Putamen (tissue), 1 donor: ENCODE results near the gene CHST1.

Experiments used
- DNase-seq: peaks from one replicate; pipeline ENCODE4 v3.0.0-alpha.2; 2016; ENCODE audit warnings: low spot score

The CHST1 gene

DNA sequence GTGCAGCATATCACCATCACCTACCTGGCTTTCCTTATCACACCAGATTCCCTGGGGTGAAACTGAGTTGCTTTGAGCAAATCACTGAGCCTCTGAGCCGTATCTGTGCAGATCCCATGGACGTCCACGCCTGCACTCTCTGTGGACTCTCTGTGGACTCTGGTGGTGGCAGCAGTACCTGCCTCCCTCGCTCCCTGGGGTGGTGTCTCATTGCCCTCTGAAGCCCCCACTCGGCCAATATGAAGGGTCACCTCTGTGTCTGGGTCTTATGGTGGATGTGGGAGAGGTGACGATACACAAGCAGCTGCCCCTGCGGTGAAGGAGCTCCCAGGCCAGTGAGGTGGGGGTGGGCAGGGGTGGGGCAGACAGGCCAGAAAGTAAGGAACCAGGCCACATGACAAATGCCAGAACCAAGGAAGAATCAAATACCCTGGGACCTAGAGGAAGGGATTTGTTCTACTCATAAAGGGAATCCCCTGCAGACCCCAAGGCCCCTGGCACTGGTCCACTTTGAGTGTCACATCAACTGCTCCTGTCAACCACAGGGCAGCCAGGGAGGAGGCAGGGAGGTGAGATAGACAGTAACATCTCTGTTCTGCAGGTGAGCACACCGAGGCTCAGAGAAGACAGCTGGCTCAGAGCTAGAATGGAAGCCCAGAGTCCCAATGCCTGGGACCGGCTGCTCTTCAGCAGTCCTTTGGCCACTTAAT, 9.2 kb upstream of the CHST1 start:
- DNase-seq, result no peak

GRCh38 chr11:45673441-45673840, 8.0 kb upstream of the CHST1 start:
- no peak for DNase-seq

- DNase-seq, result no peak
Observed at GRCh38 chr11:45672593-45672992, 7.2 kb upstream of the CHST1 start.

DNA sequence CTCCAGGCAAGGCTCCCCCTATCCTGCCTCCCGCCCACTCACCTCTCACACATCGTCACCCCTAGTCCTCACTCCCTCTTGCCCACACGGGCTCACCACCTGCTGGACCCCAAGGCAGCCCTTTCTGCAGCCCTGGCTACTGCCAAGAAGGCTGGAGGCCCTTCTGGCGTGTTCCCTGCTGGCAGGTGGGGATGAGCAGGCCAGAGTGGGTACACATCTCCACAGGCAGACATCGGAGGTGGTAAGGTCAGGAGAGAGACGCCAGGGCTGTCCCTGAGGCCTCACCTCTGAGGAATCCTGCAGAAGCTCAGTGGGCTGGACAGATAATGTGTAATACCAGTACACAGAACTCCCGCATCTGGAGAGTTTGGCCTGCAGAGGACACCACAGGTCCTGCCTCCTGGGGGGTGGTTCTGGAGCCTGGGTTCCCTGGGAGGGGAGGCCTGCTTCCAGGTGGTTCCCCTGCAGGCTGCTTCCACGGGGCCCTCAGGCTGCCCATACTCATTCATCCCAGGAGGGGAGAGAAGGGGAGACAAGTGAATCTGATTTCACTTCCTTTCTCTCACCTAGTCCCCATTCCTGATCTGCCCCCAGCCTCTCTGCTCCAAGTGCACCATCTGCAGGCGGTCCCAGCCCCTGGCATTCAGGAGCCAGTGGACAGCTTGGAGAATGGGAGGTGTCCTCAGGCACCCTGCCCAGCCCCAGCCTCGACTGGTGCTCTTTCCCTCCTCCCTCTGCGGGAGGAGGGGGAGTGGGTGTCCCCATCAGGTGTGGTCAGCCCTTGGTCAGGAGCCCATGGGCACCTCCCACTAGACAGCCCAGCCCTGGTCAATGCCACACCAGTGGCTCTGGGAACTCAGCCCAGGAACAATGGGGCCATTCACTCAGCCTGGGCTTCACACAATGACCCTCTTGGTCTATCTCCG, 6.1 kb upstream of the CHST1 start:
- peak; percentile 84 for DNase-seq

DNA sequence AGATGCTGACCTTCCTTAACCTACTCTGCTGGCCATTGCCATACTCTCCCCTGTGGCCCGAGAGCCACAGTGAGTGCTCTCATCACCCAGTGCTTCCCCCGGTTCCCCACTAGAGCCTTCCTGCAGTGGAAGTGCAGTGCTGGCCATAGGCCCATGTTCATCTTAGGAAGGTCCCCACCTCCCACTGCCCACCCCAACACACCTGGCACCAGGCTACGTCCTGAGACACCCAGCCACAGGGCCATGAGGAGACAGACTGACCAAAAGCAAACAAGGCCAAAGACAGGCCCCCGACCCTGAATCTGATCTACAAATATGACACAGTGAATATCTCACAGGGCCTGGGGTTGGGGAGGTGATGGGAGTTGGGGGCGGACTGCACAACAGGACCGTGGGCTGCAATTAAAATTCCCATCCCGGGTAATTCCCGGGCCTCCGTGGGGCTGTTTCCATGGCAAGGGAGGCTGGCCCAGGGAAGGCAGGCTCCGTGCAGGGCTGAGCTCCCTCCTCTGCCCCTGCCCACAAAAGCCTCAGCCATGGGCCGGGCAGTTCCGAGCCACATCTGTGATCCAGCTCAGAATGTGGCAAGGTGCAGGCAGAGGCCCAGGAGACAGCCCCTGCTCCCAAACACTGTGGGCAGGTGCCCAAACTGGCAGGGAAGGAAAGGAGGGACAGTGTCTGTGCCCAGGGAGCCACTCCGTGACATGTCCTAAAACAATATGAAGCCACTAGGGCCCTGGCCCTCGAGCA, 5.1 kb upstream of the CHST1 start:
- no peak for DNase-seq

- no peak for DNase-seq
Observed at GRCh38 chr11:45669956-45670355, 4.5 kb upstream of the CHST1 start.

- DNase-seq, result no peak
Observed at GRCh38 chr11:45669146-45669545, 3.7 kb upstream of the CHST1 start.

DNA sequence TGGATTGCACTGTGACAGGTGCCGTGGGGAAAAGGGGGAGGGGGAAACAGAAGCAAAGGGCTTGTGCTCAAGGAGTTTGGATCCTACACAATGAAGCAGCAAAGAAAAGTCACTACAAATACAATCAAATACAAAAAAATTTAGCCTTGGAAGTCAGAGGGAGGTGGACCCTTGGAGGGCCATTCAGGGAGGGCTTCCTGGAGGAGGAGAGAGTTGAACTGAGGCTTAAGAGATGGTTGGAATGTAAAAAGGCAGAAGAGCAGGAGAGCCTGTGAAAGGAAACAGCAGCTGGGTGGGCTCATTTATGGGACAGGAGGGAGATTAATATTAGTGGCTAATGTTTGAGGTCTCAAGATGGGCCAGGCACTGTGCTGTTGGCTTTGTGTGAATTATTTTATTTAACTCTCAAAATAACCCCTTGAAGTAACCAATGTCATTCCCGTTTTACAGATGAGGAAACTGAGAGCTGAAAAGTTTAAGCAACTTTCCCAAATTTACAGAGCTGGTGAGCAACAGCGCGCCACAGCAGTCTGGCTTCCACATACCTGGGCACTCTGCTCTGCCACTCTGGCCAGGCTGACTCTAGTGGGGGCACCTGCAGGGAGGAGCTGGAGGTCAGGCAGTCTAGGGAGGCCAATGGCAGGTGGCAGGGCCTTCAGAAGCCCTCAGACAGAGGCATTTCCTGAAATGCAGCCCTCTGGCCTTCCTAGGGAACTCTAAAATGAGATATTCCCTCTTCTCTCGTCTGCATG, 2.7 kb upstream of the CHST1 start:
- DNase-seq, result no peak

DNA sequence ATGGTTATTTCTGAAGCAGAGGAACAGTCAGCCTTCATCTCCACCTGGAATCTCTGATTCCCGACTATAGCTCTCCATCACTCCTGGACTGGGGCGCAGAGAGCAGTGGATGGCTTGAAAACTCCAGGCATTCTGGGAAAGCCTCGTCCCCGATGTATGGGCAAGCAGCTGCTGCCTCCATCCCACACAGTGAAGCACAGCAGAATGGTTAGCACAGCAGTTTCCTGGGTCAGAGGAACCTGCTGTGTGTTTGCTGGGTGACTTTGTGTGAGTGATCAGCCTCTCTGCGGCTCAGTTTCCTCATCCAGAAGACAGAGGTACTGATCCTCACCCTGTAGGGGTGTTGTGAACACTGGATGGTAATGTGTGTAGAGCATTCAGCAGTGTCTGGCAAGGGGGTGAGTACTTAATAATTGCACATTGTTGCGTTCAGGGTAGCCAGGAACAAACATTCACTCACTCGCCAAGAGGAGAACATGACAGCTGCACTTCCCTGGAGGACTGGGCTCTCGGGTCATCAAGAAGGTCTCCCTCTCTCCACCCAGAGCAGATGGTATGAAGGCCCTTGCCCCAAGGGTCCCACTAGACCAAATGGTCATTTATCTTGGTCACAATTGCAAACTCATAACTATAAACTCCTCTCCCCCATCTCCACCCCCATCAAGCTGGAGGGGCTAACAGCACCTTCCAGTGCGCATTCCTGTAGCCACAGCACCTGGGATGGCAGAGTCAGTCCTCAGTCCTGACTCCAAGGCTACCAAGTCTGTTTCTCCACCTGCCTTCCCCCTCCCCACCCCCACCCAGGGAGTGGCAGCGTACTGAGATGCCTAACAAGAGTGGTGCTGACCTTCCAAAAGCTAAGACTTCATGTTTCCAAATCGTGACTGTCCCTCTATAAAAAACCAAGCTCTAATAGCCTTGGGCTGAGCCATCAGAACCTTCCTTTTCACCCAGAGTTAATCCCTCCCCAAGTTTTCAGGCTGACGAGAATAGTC, 1.5 kb upstream of the CHST1 start:
- no peak for DNase-seq

DNA sequence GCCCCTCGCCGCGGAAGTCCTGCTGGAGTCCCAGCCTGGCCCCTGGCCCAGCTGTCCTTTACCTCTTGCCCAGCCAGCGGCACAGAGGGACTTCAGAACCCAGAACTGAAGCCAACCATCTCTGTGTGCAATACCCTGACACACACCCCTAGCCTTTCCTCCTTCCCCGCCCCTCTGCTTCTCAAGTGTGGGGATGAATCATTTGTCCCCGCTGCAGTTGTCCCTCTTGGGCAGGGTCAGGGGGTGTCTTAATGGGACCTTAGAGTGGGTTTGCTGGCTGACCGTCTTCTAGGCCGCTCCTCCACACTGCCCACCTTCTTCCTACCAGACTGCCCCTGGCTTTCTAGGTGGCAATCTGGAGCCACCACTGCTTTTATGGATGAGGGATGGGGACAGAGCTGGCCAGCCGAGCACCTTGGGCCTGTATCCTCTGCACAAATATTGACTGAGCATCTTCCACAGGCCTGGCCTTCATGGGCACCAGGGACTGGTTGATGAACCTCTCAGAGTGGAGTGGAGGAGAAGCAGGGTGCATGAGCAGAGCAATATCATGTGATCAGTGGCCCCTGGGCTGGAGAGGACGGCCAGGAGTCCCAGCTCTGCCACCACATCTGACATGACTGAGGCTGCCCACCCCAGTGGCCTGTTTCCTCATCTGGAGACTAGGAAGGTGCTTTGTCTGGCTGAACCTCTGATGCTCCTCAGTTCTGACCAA, 668 bp upstream of the CHST1 start:
- no peak for DNase-seq

GRCh38 chr11:45664376-45665205, 831 bp downstream of the CHST1 start:
- DNase-seq, result no peak

DNA sequence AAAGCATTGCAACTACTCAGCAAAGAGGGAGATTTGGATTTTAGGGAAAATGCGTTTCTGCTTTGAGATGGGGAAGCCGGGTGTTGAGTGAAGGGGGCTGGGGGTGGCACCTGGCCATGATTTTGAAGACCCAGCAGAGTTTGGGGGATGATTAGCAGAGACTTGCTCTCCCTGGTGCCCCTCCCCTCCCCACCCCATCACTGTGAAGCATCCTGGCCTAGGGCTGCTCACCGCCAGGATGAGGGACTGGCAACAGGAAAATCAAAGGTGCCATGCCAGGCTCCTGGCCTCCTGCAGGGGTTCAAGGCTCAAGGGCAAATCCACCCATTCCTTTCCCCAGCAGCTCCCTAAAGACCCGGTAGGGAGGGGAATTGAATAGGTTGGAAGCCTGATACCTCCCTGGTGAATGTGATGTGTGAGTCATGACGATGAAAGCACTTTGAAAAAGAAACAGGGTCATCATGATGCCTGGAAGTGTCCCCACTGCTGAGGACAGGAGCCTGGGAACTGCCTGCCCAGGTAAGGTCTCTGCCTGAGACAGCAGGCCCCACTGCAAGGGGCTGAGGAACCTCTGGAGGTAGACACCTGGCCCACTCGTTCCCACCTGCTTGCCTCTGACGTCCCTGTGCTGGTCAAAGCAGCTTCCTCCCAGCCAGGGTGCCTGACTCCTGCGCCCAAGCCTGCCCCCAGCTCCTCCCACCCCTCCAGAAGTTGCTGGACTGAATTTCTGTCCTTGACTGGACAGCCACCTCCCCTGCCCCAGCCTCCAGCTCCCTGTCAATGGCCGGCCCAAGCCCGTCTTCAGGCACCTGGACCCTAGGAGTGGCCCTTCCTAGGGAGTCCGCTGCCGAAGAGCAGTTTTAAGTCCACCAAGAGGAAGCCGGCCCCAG, 1.7 kb downstream of the CHST1 start:
- no peak for DNase-seq

DNA sequence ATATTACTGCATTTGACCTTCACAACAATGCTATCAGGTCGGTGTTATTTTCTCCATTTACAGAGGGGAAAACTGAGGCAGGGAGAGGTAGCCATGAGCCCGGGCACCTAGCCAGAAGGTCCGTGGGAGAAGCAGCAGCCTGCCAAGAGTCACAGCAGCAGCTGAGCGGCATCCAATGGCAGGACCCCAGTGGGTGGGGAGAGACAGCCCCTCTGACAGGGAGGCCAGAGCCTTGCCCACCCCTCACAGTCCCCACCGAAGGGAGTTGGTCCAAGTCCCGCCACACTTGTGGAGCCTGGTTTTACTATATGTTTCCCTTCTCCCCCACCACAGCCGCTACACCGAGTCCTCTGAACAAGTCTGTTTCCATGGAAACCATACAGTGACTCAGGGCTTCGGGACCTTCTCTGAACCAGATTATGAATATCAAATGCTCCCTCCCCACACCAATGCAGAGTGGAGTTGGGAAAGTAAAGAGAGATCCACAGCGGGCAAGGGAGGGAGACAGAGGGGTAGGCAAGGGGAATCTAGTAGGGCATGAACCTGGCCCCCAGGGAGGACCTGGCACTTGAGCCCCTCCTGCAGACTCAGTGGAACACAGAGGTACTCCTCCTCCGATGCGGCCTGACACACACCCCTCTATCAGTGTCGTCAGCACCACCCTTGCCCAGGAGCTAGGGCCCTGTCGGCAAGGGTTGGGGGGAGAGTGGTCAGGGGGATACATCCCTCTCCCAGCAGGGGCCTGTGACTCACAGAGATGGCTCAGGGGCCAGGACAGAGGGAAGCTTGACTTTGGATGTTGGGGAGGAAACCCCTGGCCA, 2.5 kb downstream of the CHST1 start:
- DNase-seq, result peak; percentile 73

DNA sequence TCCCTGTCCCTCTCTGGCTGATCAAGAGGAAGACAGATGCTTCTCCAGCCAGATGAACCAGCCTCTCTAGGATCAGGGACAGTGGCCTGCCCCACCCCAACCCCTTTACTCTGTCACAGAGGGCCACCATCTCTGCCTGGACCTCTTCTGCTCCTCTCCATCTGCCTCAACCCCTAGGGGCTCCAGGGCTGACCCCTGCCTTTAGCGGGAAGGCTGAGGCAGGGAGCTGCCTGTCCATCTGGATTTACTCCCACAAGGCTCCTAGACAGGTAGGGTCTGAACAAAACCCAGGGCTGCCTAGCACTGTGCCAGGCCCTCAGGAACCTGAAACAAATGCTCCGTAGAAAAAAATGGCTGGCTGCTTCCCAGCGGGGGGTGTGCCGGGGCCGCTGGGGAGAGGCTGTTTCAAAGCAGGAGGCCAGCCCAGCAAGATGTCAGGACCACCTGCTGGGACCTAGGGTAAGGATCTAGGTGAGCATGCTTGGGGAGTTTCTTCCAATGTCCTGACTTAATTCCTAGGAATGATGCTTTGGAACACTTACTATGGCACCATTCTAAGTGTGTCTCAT, 3.2 kb downstream of the CHST1 start:
- no peak for DNase-seq

DNA sequence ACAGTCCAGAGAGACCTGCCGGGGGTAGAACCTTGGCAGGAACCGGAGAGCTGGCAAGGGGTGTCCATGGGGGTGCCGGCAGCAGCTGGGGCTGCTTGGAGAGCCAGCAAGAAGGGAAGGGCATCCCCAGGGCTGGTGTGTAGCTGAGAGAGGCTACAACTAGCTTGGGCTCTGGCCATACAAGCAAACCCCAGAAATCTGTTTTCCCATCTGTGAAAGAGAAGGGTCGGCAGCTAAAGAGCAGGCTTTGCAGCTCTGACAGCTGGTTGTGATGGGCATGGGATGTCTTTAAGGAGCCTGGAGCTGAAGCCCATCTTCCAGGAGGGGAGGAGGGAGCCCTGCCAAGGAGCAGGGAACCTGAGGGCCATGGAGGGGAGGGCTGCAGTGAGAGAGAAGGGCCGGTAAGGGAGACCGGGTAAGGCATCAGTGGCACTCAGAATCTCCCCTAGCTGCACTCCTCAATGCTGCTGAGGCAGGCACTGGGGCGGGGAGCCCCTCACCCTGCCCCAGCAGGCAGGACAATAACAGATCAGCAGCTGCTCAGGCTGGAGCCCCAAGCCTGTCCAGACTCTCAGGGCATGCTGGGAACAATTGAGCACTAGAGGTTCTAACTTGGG, 3.9 kb downstream of the CHST1 start:
- DNase-seq, result no peak

DNA sequence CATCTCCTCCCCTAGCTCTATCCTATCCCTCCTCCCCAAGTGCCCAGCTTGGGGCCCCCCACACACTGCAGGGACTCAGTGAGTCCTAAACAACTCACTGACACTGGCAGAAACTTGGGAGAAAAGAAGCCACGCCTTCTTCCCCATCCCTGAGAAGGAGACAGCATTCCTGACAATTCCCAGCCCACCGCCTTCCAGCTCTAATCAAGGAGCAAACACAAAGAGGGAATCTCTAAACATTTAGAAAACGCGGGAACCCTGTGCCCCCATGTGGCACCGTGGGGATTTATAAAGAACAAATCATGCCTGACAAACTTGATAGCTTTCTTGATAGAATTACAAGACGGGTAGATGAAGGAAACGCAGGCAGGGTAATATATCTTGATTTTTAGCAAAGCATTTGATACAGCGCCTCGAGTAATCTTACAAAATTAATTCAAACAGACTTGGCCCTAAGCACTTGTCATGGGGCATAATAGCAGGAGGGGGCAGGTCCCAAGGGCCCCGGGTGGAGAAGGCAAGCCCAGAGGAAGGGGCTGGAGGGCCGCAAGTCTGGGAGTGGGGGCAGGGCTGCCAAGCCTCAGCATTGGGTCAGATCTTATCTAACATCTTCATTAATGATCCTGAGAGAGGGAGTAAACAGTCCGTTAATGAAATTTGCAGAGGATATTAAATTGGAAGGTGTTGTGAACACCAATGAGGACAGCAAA, 4.5 kb downstream of the CHST1 start:
- DNase-seq, result no peak
